Liver (tissue), 9 donors: Measurements from ENCODE around the gene CFAP57. TPM values are rescaled to one million over a fixed set of nuclear protein-coding genes. Genes with fewer than 3 reads are reported as not detected.

Experiments used
- DNase-seq: peaks from one replicate; pipeline ENCODE4 v3.0.0-alpha.2; 2017; ENCODE audit warnings: low spot score
- H3K27ac ChIP-seq, 2 donors: one replicate each; pipeline ENCODE4 v1.7.0; 2013; ENCODE audit warnings: inconsistent platforms in 2 of 2, low read length in 2 of 2, control low read depth in 1 of 2, low read depth in 1 of 2, mild to moderate bottlenecking in 1 of 2
- H3K27me3 ChIP-seq, 4 donors: one replicate each; pipeline versions ENCODE4 v1.6.1 to v1.7.0; 2013; ENCODE audit warnings: low read length in 3 of 4, inconsistent platforms in 1 of 4, mild to moderate bottlenecking in 1 of 4, moderate library complexity in 1 of 4; ENCODE audit not compliant: control insufficient read depth in 4 of 4, insufficient read depth in 4 of 4
- H3K36me3 ChIP-seq, 4 donors: one replicate each; pipeline versions ENCODE4 v1.6.1 to v1.7.0; 2013; ENCODE audit warnings: low read length in 3 of 4, mild to moderate bottlenecking in 3 of 4, low read depth in 1 of 4, moderate library complexity in 1 of 4; ENCODE audit not compliant: control insufficient read depth in 4 of 4, insufficient read depth in 3 of 4
- H3K4me1 ChIP-seq, 4 donors: one replicate each; pipeline versions ENCODE4 v1.6.1 to v1.7.0; 2013; ENCODE audit warnings: low read length in 3 of 4, mild to moderate bottlenecking in 3 of 4, moderate library complexity in 1 of 4; ENCODE audit not compliant: control insufficient read depth in 4 of 4, insufficient read depth in 4 of 4
- H3K4me3 ChIP-seq, 3 donors: one replicate each; pipeline versions ENCODE4 v1.6.1 to v1.7.0; 2013; ENCODE audit warnings: low read length in 3 of 3, control low read depth in 1 of 3, low read depth in 1 of 3, mild to moderate bottlenecking in 1 of 3
- H3K9ac ChIP-seq, 2 donors: one replicate each; pipeline ENCODE4 v1.7.0; 2013; ENCODE audit warnings: low read length in 2 of 2, mild to moderate bottlenecking in 2 of 2, moderate library complexity in 2 of 2, control low read depth in 1 of 2, low read depth in 1 of 2
- H3K9me3 ChIP-seq, 4 donors: one replicate each; pipeline versions ENCODE4 v1.6.1 to v1.7.0; 2013; ENCODE audit warnings: low read length in 3 of 4; ENCODE audit not compliant: control insufficient read depth in 4 of 4
- CTCF ChIP-seq: fragments of 150-350 bp; IDR thresholded peaks from 2 replicates; pipeline ENCODE4 v1.5.1; 2017; ENCODE audit warnings: improper control_type of control experiment, low read depth, low read length; ENCODE audit not compliant: missing input control
- EGR1 ChIP-seq, 2 donors: IDR thresholded peaks; 2 replicates each; pipeline ENCODE4 v1.6.1; 2016 to 2018; ENCODE audit warnings: antibody characterized with exemption in 2 of 2, low read depth in 2 of 2
- FOXA1 ChIP-seq: IDR thresholded peaks from 2 replicates; pipeline ENCODE4 v1.6.1; 2016; ENCODE audit warnings: antibody characterized with exemption
- HNF4A ChIP-seq, 2 donors: conservative IDR thresholded peaks; 2 replicates each; pipeline ENCODE4 v1.6.1; 2016; ENCODE audit warnings: antibody characterized with exemption in 2 of 2, mild to moderate bottlenecking in 2 of 2
- HNF4G ChIP-seq: IDR thresholded peaks from 2 replicates; pipeline ENCODE4 v1.6.1; 2016; ENCODE audit warnings: antibody characterized with exemption
- NR2F2 ChIP-seq: IDR thresholded peaks from 2 replicates; pipeline ENCODE4 v1.6.1; 2016; ENCODE audit warnings: antibody characterized with exemption
- RAD21 ChIP-seq, 2 donors: IDR thresholded peaks; 2 replicates each; pipeline ENCODE4 v1.6.1; 2016; ENCODE audit warnings: antibody characterized with exemption in 2 of 2, mild to moderate bottlenecking in 2 of 2
- REST ChIP-seq: IDR thresholded peaks from 2 replicates; pipeline ENCODE4 v1.6.1; 2016; ENCODE audit warnings: antibody characterized with exemption, mild to moderate bottlenecking
- RXRA ChIP-seq, 2 donors: IDR thresholded peaks; 2 replicates each; pipeline ENCODE4 v1.6.1; 2017 to 2018; ENCODE audit warnings: antibody characterized with exemption in 2 of 2, mild to moderate bottlenecking in 1 of 2
- SP1 ChIP-seq: IDR thresholded peaks from 2 replicates; pipeline ENCODE4 v1.6.1; 2018; ENCODE audit warnings: antibody characterized with exemption, mild to moderate bottlenecking
- TAF1 ChIP-seq: conservative IDR thresholded peaks from 2 replicates; pipeline ENCODE4 v1.6.1; 2016; ENCODE audit warnings: antibody characterized with exemption, mild to moderate bottlenecking
- YY1 ChIP-seq: IDR thresholded peaks from 2 replicates; pipeline ENCODE4 v1.6.1; 2016; ENCODE audit warnings: antibody characterized with exemption, mild to moderate bottlenecking
- WGBS: extraction: QIAGEN DNeasy Blood & Tissue Kit; methylation state at CpG from one replicate; pipeline ENCODE4 v1.1.7; 2013; 5-methylcytosine and 5-hydroxymethylcytosine counted together
- polyA plus RNA-seq, 2 donors: library from polyadenylated mRNA; stranded (reverse) in 1 of 2; unstranded in 1 of 2; fragments of 200-250 nt in 1 of 2; fragments of >200 nt in 1 of 2; fragmentation: Nextera tagmentation in 1 of 2; extraction: Ambion mirVana in 1 of 2; gene quantifications; one replicate each; pipeline versions ENCODE4 v1.2.1 to v1.2.3, GENCODE V29; 2013 to 2015
- total RNA-seq, 2 donors: library from RNA; depleted of rRNA; stranded (reverse); fragments of >200 nt; gene quantifications; one replicate each; pipeline ENCODE4 v1.2.3, GENCODE V29; 2014
- TF ChIP-seq, protein P1 (sequence below): IDR thresholded peaks from 2 replicates; pipeline ENCODE4 v1.6.1; 2016; ENCODE audit warnings: antibody characterized with exemption
- donor health status: healthy.
- donor health status: healthy.
- donor health status: healthy.
- donor health status: healthy.
- donor health status: healthy.

The CFAP57 gene
- total and polyA plus RNA-seq, 4 donors = under 0.01 to 14.5 (median 0.10) TPM

DNA sequence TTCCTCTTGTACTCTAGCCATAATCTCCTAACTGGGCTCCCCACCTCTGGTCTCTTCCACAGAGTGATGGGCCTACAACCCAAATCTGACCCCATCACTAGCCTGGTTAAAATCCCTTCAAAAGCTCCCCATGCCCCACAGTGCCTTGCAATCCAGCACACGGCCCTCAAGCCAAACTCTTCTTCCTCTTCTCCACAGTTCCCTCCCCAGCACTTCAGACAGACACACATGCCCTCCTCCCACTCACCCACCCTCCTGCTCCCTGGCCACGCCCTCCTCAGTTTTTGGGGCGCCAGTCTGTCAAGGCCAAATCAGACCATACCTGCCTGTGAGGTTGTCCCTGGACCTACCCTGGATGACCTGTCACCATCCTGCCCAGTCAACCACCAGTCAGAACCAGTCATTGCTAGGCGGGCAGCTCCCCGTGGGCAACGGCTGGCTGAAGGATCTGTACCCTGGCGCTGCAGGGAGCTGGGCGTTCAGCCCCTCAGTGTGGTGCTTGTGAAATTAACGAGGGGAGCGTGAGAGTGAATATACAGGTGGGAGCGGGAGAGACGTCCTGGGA is 112.5 kb downstream of the CFAP57 start:
- H3K4me1 ChIP-seq = peaks cover 15 to 47% (median 26%) of the 10 kb centered on the region in 4 donors
- H3K36me3 ChIP-seq = no peaks in the 10 kb centered on the region
- H3K27me3 ChIP-seq = no peaks in the 10 kb centered on the region
- WGBS = 86% methylated on average over 12 of the region's 12 CpGs
- no peak overlapping the region for H3K4me3 ChIP-seq
- TF ChIP-seq NR2F2 (no peak), TAF1 (no peak), REST (no peak), FOXA1 (no peak), CTCF (no peak), YY1 (no peak), SP1 (no peak)
- H3K9ac ChIP-seq = no peak overlapping the region
- no peak overlapping the region for H3K27ac ChIP-seq
- no peaks in the 10 kb centered on the region for H3K9me3 ChIP-seq
- no peak for DNase-seq

GRCh38 chr1:43285269-43285990 is 113.3 kb downstream of the CFAP57 start, which contains the start of gene C1orf210:
C1orf210 (minus strand) TSS chr1:43285581; CDS start chr1:43283270, 2,311 bp downstream.
- Histone ChIP-seq H3K36me3 (no peaks in the 10 kb centered on the region), H3K4me1 (peaks cover 15 to 40% (median 25%) of the 10 kb centered on the region in 4 donors), H3K27me3 (no peaks in the 10 kb centered on the region), H3K27ac (no peak within 1 kb of the TSS), H3K9me3 (no peaks in the 10 kb centered on the region), H3K4me3 (peak within 1 kb of the TSS in 1 of 3 donors; percentile 41), H3K9ac (peak within 1 kb of the TSS in 1 of 2 donors; percentile 3)
- peak; percentile 54 for DNase-seq
- peak in 1 of 2 donors; percentile 8 for TF ChIP-seq RXRA (IDR thresholded peaks at IDR 0.05)
- TF ChIP-seq YY1 = no peak
- peak in 1 of 2 donors; percentile 36 for TF ChIP-seq RAD21 (IDR thresholded peaks at IDR 0.05)
- no peak for TF ChIP-seq EGR1 (IDR thresholded peaks at IDR 0.05; ENCODE audit: low read depth in 2 of 2)
- TF ChIP-seq HNF4G = peak; percentile 49
- peak; percentile 51 to 70 for TF ChIP-seq HNF4A (conservative IDR thresholded peaks at IDR 0.05)
- TF ChIP-seq, protein P1, sequence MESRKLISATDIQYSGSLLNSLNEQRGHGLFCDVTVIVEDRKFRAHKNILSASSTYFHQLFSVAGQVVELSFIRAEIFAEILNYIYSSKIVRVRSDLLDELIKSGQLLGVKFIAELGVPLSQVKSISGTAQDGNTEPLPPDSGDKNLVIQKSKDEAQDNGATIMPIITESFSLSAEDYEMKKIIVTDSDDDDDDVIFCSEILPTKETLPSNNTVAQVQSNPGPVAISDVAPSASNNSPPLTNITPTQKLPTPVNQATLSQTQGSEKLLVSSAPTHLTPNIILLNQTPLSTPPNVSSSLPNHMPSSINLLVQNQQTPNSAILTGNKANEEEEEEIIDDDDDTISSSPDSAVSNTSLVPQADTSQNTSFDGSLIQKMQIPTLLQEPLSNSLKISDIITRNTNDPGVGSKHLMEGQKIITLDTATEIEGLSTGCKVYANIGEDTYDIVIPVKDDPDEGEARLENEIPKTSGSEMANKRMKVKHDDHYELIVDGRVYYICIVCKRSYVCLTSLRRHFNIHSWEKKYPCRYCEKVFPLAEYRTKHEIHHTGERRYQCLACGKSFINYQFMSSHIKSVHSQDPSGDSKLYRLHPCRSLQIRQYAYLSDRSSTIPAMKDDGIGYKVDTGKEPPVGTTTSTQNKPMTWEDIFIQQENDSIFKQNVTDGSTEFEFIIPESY = no peak
- peak; percentile 41 for TF ChIP-seq SP1
- WGBS = 30% methylated on average over 19 of the region's 19 CpGs
